RWPE2 (cell line): ENCODE results near the gene LRP1B.

ENCODE experiments used
- ATAC-seq: fragments of 200-7000 bp; cut with Tn5 transposase; 3 replicates; pipeline ENCODE4 v1.9.1; 2021; ENCODE audit warnings: low read depth
- DNase-seq: peaks from one replicate; pipeline ENCODE4 v3.0.0-alpha.2; 2020; ENCODE audit warnings: low spot score
- H3K27ac ChIP-seq: fragments of 450-650 bp; 2 replicates; pipeline ENCODE4 v1.5.1; 2017; ENCODE audit warnings: mild to moderate bottlenecking; ENCODE audit not compliant: poor library complexity, severe bottlenecking
- H3K27me3 ChIP-seq: fragments of 250-450 bp; sonication (Bioruptor Pico); 2 replicates; pipeline ENCODE4 v1.5.1; 2021; ENCODE audit warnings: mild to moderate bottlenecking, moderate library complexity; ENCODE audit not compliant: insufficient read depth, poor library complexity, severe bottlenecking
- H3K36me3 ChIP-seq: fragments of 250-450 bp; sonication (Bioruptor Pico); 2 replicates; pipeline ENCODE4 v1.5.1; 2020; ENCODE audit warnings: low read depth, mild to moderate bottlenecking, moderate library complexity
- H3K4me1 ChIP-seq: fragments of 250-450 bp; sonication (Bioruptor Pico); 2 replicates; pipeline ENCODE4 v1.5.1; 2021; ENCODE audit warnings: mild to moderate bottlenecking, moderate library complexity; ENCODE audit not compliant: insufficient read depth, poor library complexity, severe bottlenecking
- H3K4me3 ChIP-seq: fragments of 250-450 bp; sonication (Bioruptor Pico); 2 replicates; pipeline ENCODE4 v1.5.1; 2021; ENCODE audit warnings: mild to moderate bottlenecking, moderate library complexity; ENCODE audit not compliant: severe bottlenecking
- H3K9me3 ChIP-seq: fragments of 250-450 bp; sonication (Bioruptor Pico); 2 replicates; pipeline ENCODE4 v1.5.1; 2021; ENCODE audit warnings: mild to moderate bottlenecking, moderate library complexity; ENCODE audit not compliant: severe bottlenecking
- CTCF ChIP-seq: fragments of 450-650 bp; IDR thresholded peaks from one replicate; pipeline ENCODE4 v1.5.1; 2017; ENCODE audit warnings: mild to moderate bottlenecking, moderate library complexity; ENCODE audit not compliant: poor library complexity, severe bottlenecking

Gene LRP1B

GRCh38 chr2:142144547-142144946, 13.7 kb upstream of the LRP1B start:
- no peak for TF ChIP-seq CTCF
- ATAC-seq (no peak), DNase-seq (no peak)

GRCh38 chr2:142142595-142142994, 11.8 kb upstream of the LRP1B start:
- H3K27ac ChIP-seq, result no peak overlapping the region
- TF ChIP-seq CTCF, result no peak
- H3K4me1 ChIP-seq, result no peaks in the 10 kb centered on the region
- peaks cover 3% of the 10 kb centered on the region for H3K27me3 ChIP-seq
- DNase-seq, result no peak
- ATAC-seq, result no peak
- no peaks in the 10 kb centered on the region for H3K36me3 ChIP-seq
- no peaks in the 10 kb centered on the region for H3K9me3 ChIP-seq
- H3K4me3 ChIP-seq, result no peak overlapping the region

More at GRCh38 chr2:142144547-142144946, 13.7 kb upstream of the LRP1B start:
- H3K9me3 ChIP-seq, result no peaks in the 10 kb centered on the region
- no peak overlapping the region for H3K4me3 ChIP-seq
- H3K27me3 ChIP-seq, result peaks cover under 1% of the 10 kb centered on the region
- H3K27ac ChIP-seq, result no peak overlapping the region
- H3K36me3 ChIP-seq, result no peaks in the 10 kb centered on the region
- no peaks in the 10 kb centered on the region for H3K4me1 ChIP-seq

GRCh38 chr2:142140434-142140845, 9.6 kb upstream of the LRP1B start:
- Histone ChIP-seq H3K4me3 (no peak overlapping the region), H3K4me1 (no peaks in the 10 kb centered on the region), H3K9me3 (no peaks in the 10 kb centered on the region), H3K27me3 (peaks cover 14% of the 10 kb centered on the region), H3K27ac (no peak overlapping the region), H3K36me3 (no peaks in the 10 kb centered on the region)
- DNase-seq (no peak), ATAC-seq (no peak)
- peak; percentile 87 for TF ChIP-seq CTCF

GRCh38 chr2:142139384-142139783, 8.6 kb upstream of the LRP1B start:
- DNase-seq, result no peak
- H3K27me3 ChIP-seq, result peaks cover 14% of the 10 kb centered on the region
- H3K4me3 ChIP-seq, result no peak overlapping the region
- no peak for ATAC-seq
- no peaks in the 10 kb centered on the region for H3K9me3 ChIP-seq
- no peak for TF ChIP-seq CTCF
- H3K27ac ChIP-seq, result no peak overlapping the region
- H3K36me3 ChIP-seq, result no peaks in the 10 kb centered on the region
- H3K4me1 ChIP-seq, result no peaks in the 10 kb centered on the region

GRCh38 chr2:142136571-142136970, 5.8 kb upstream of the LRP1B start:
- Histone ChIP-seq H3K9me3 (no peaks in the 10 kb centered on the region), H3K4me3 (no peak overlapping the region), H3K27me3 (peaks cover 27% of the 10 kb centered on the region), H3K27ac (no peak overlapping the region), H3K4me1 (no peaks in the 10 kb centered on the region), H3K36me3 (no peaks in the 10 kb centered on the region)
- no peak for TF ChIP-seq CTCF
- ATAC-seq (no peak), DNase-seq (no peak)
